ENCODE data around the gene RHOV.
A peak's percentile ranks its signal among the peaks of the same experiment; 100 is the strongest.

RHOV gene

GRCh38 chr15:40831861-40832260 is 42.2 kb downstream of the RHOV start:
- Mint-ChIP-seq H3K27ac (no peak overlapping the region), H3K9me3 (peaks cover 0 to 2% of the 10 kb centered on the region in 2 donors), H3K4me3 (no peak overlapping the region), H3K36me3 (peaks cover 0 to 3% of the 10 kb centered on the region in 2 donors), H3K27me3 (no peaks in the 10 kb centered on the region), H3K4me1 (no peaks in the 10 kb centered on the region)
- ATAC-seq (replicated peaks) = no peak
- no peak for DNase-seq

GRCh38 chr15:40830884-40831283 is 43.1 kb downstream of the RHOV start:
- DNase-seq (no peak), ATAC-seq (replicated peaks) (no peak)
- Mint-ChIP-seq H3K4me3 (no peak overlapping the region), H3K27ac (no peak overlapping the region), H3K27me3 (no peaks in the 10 kb centered on the region), H3K4me1 (no peaks in the 10 kb centered on the region), H3K9me3 (peaks cover 0 to 2% of the 10 kb centered on the region in 2 donors), H3K36me3 (peaks cover 0 to 3% of the 10 kb centered on the region in 2 donors)

DNA sequence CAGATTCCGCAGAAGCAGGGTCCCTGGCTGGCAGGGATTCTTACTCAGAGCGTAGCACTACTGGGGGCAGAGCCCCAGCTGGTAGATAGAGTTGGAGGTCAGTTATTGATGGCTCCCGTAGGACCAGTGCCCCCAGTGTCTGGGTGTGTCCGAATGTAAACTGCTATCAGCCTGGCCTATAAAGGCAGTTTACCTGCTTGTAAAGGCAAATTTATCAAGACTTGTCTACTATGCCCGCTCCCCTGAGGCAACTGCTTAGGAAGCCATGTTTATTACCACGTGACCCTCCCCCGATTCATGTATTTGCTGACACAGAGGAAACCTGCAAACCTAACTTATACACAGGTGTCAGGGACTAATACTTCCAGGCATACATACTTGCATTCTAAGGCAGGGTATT is 44.9 kb downstream of the RHOV start:
- Mint-ChIP-seq H3K4me1 (no peaks in the 10 kb centered on the region), H3K9me3 (peaks cover 0 to 2% of the 10 kb centered on the region in 2 donors), H3K27ac (no peak overlapping the region), H3K4me3 (no peak overlapping the region), H3K27me3 (no peaks in the 10 kb centered on the region), H3K36me3 (peaks cover 0 to 3% of the 10 kb centered on the region in 2 donors)
- DNase-seq = no peak
- ATAC-seq (replicated peaks) = no peak

GRCh38 chr15:40828447-40829036 is 45.5 kb downstream of the RHOV start, which contains the start of gene PPP1R14D:
Gene PPP1R14D, minus strand, starts transcription at chr15:40828708. Its CDS starts 67 bp downstream, at chr15:40828641.
- Mint-ChIP-seq H3K9me3 (peaks cover 0 to 2% of the 10 kb centered on the region in 2 donors), H3K4me1 (no peaks in the 10 kb centered on the region), H3K27me3 (no peaks in the 10 kb centered on the region), H3K4me3 (no peak within 1 kb of the TSS), H3K27ac (peak within 1 kb of the TSS; percentile 2), H3K36me3 (peaks cover 0 to 3% of the 10 kb centered on the region in 2 donors)
- DNase-seq (no peak), ATAC-seq (replicated peaks) (no peak)

DNA sequence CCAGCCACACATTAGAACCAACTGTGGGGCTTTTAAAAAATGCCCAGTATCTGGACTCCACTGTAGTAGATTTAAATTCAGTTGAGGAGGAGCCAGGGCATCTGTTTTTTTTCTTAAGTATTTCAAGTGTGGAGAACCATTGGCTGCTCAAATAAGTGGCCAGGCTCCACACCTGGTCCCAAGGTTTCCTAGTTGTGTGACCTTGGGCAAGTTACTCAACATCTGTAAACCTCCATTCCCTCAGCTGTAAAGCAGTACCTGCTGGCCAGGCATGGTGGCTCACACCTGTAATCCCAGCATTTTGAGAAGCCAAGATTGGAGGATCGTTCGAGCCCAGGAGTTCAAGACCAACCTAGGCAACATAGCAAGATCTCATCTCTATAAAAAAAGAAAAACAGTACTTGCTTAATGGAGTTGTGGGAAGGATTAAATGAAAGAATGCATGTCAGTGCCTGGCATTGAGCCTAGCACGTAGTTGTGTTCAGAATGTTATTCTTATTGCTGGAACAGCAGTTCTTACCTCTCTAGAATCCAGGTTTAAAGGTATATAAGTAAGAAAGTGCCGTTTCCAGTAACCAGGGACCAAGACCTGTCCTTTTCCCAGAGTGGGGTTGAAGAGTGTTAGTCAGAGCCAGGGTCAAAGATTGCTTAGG is 47.5 kb downstream of the RHOV start:
- Mint-ChIP-seq H3K4me1 (no peaks in the 10 kb centered on the region), H3K27me3 (no peaks in the 10 kb centered on the region)
- ATAC-seq (replicated peaks) = no peak

GRCh38 chr15:40825661-40826422 is 48.2 kb downstream of the RHOV start:
- H3K36me3 Mint-ChIP-seq = no peaks in the 10 kb centered on the region
- no peaks in the 10 kb centered on the region for H3K4me1 Mint-ChIP-seq
- no peak overlapping the region for H3K4me3 Mint-ChIP-seq
- DNase-seq = no peak
- ATAC-seq (replicated peaks) = no peak
- H3K27me3 Mint-ChIP-seq = no peaks in the 10 kb centered on the region
- no peaks in the 10 kb centered on the region for H3K9me3 Mint-ChIP-seq
- no peak overlapping the region for H3K27ac Mint-ChIP-seq

More for the DNA sequence above, 47.5 kb downstream of the RHOV start:
- no peak for DNase-seq
- Mint-ChIP-seq H3K4me3 (no peak overlapping the region), H3K9me3 (no peaks in the 10 kb centered on the region), H3K27ac (no peak overlapping the region), H3K36me3 (no peaks in the 10 kb centered on the region)

GRCh38 chr15:40823572-40824343 is 50.3 kb downstream of the RHOV start:
- Mint-ChIP-seq H3K9me3 (no peaks in the 10 kb centered on the region), H3K27me3 (no peaks in the 10 kb centered on the region), H3K27ac (no peak overlapping the region), H3K36me3 (no peaks in the 10 kb centered on the region), H3K4me1 (no peaks in the 10 kb centered on the region), H3K4me3 (no peak overlapping the region)
- DNase-seq (no peak), ATAC-seq (replicated peaks) (no peak)

Data from stimulated activated naive B cell treated with anti-CD40 and anti-IgM and Interleukin-4, amounts not matched to agents 10 μg/mL and 1 μg/mL and 100 μg/mL, for 72 hours (primary cell).